HEK293 (cell line): ENCODE results near the gene CCNI2.
A peak's percentile ranks its signal among the peaks of the same experiment; 100 is the strongest.

Experiments
- BCL6B ChIP-seq: fragments of 450-650 bp; formaldehyde crosslinking; IDR thresholded peaks from 2 replicates; pipeline ENCODE4 v1.5.1; 2017; ENCODE audit warnings: missing biosample characterization, missing genetic modification characterization
- FEZF1 ChIP-seq: fragments of 450-650 bp; formaldehyde crosslinking; IDR thresholded peaks from 2 replicates; pipeline ENCODE4 v1.5.1; 2016; ENCODE audit warnings: missing biosample characterization, missing genetic modification characterization
- GLIS1 ChIP-seq: fragments of 450-650 bp; formaldehyde crosslinking; IDR thresholded peaks from 2 replicates; pipeline ENCODE4 v1.5.1; 2016; ENCODE audit warnings: missing biosample characterization, missing genetic modification characterization
- GLIS2 ChIP-seq: fragments of 450-650 bp; formaldehyde crosslinking; IDR thresholded peaks from 2 replicates; pipeline ENCODE4 v1.5.1; 2016; ENCODE audit warnings: missing biosample characterization, missing genetic modification characterization
- IKZF3 ChIP-seq: fragments of 450-650 bp; IDR thresholded peaks from 2 replicates; pipeline ENCODE4 v1.5.0; 2018; ENCODE audit warnings: missing biosample characterization, mild to moderate bottlenecking, missing genetic modification characterization, moderate library complexity
- KLF10 ChIP-seq: fragments of 450-650 bp; IDR thresholded peaks from 2 replicates; pipeline ENCODE4 v1.5.1; 2018; ENCODE audit warnings: missing biosample characterization, mild to moderate bottlenecking, missing genetic modification characterization
- KLF8 ChIP-seq: fragments of 450-650 bp; formaldehyde crosslinking; IDR thresholded peaks from 2 replicates; pipeline ENCODE4 v1.5.1; 2016; ENCODE audit warnings: missing biosample characterization, missing genetic modification characterization
- SCRT1 ChIP-seq: fragments of 450-650 bp; formaldehyde crosslinking; IDR thresholded peaks from 2 replicates; pipeline ENCODE4 v1.5.1; 2016; ENCODE audit warnings: missing biosample characterization, missing genetic modification characterization, borderline replicate concordance
- TSHZ1 ChIP-seq: fragments of 450-650 bp; formaldehyde crosslinking; IDR thresholded peaks from 2 replicates; pipeline ENCODE4 v1.5.1; 2016; ENCODE audit warnings: missing biosample characterization, missing genetic modification characterization, borderline replicate concordance
- ZBTB11 ChIP-seq: fragments of 450-650 bp; formaldehyde crosslinking; conservative IDR thresholded peaks from 2 replicates; pipeline ENCODE4 v1.5.1; 2016; ENCODE audit warnings: low read depth, missing biosample characterization, missing genetic modification characterization
- ZBTB49 ChIP-seq: fragments of 450-650 bp; formaldehyde crosslinking; IDR thresholded peaks from 2 replicates; pipeline ENCODE4 v1.5.1; 2016; ENCODE audit warnings: missing biosample characterization, missing genetic modification characterization, low read depth
- ZFP3 ChIP-seq: fragments of 450-650 bp; formaldehyde crosslinking; IDR thresholded peaks from 2 replicates; pipeline ENCODE4 v1.5.1; 2016; ENCODE audit warnings: low read depth, missing biosample characterization, missing genetic modification characterization
- ZNF23 ChIP-seq: fragments of 450-650 bp; formaldehyde crosslinking; IDR thresholded peaks from 2 replicates; pipeline ENCODE4 v1.5.1; 2016; ENCODE audit warnings: missing biosample characterization, missing genetic modification characterization, borderline replicate concordance
- ZNF24 ChIP-seq: fragments of 450-650 bp; formaldehyde crosslinking; IDR thresholded peaks from 2 replicates; pipeline ENCODE4 v1.5.1; 2016; ENCODE audit warnings: missing biosample characterization, missing genetic modification characterization
- ZNF501 ChIP-seq: fragments of 450-650 bp; formaldehyde crosslinking; IDR thresholded peaks from 2 replicates; pipeline ENCODE4 v1.5.1; 2016; ENCODE audit warnings: missing biosample characterization, missing genetic modification characterization
- ZNF529 ChIP-seq: fragments of 450-650 bp; formaldehyde crosslinking; IDR thresholded peaks from 2 replicates; pipeline ENCODE4 v1.5.1; 2017; ENCODE audit warnings: missing genetic modification characterization, missing biosample characterization; ENCODE audit not compliant: insufficient replicate concordance
- ZNF645 ChIP-seq: fragments of 450-650 bp; formaldehyde crosslinking; IDR thresholded peaks from 2 replicates; pipeline ENCODE4; 2016; ENCODE audit warnings: missing biosample characterization, missing genetic modification characterization
- ZNF660 ChIP-seq: fragments of 450-650 bp; IDR thresholded peaks from 2 replicates; pipeline ENCODE4 v1.5.1; 2018; ENCODE audit warnings: missing biosample characterization, mild to moderate bottlenecking, missing genetic modification characterization
- ZNF785 ChIP-seq: fragments of 450-650 bp; formaldehyde crosslinking; IDR thresholded peaks from 2 replicates; pipeline ENCODE4 v1.5.1; 2016; ENCODE audit warnings: missing biosample characterization, missing genetic modification characterization
- TF ChIP-seq, protein P1 (sequence below): fragments of 450-650 bp; formaldehyde crosslinking; IDR thresholded peaks from 2 replicates; pipeline ENCODE4 v1.5.1; 2016; ENCODE audit warnings: missing biosample characterization, missing genetic modification characterization

The CCNI2 gene

GRCh38 chr5:132777209-132778069, 30.2 kb downstream of the CCNI2 start, which contains the start of gene SEPTIN8 (continued):
- no peak for TF ChIP-seq ZNF529 (tag by site-specific recombination)
- TF ChIP-seq ZNF24 (tag by site-specific recombination): no peak
- TF ChIP-seq ZBTB49 (tag by site-specific recombination): no peak
- 0 out of 2 replicates have a peak, but pooled peaks have one; percentile 32 for TF ChIP-seq ZNF501
- no peak for TF ChIP-seq ZNF785
- TF ChIP-seq GLIS2 (tag by site-specific recombination): peak; percentile 90
- no peak for TF ChIP-seq ZFP3 (tag by site-specific recombination)
- TF ChIP-seq GLIS1 (tag by site-specific recombination): peak; percentile 88
- no peak for TF ChIP-seq KLF10 (tag by site-specific recombination)
- TF ChIP-seq FEZF1 (tag by site-specific recombination): no peak
- TF ChIP-seq ZNF645 (tag by site-specific recombination): no peak
- no peak for TF ChIP-seq ZNF23 (tag by site-specific recombination)
- no peak for TF ChIP-seq BCL6B (tag by site-specific recombination)
- no peak for TF ChIP-seq TSHZ1 (tag by site-specific recombination)
- TF ChIP-seq ZBTB11 (tag by site-specific recombination): peak; percentile 75
- TF ChIP-seq, protein P1, sequence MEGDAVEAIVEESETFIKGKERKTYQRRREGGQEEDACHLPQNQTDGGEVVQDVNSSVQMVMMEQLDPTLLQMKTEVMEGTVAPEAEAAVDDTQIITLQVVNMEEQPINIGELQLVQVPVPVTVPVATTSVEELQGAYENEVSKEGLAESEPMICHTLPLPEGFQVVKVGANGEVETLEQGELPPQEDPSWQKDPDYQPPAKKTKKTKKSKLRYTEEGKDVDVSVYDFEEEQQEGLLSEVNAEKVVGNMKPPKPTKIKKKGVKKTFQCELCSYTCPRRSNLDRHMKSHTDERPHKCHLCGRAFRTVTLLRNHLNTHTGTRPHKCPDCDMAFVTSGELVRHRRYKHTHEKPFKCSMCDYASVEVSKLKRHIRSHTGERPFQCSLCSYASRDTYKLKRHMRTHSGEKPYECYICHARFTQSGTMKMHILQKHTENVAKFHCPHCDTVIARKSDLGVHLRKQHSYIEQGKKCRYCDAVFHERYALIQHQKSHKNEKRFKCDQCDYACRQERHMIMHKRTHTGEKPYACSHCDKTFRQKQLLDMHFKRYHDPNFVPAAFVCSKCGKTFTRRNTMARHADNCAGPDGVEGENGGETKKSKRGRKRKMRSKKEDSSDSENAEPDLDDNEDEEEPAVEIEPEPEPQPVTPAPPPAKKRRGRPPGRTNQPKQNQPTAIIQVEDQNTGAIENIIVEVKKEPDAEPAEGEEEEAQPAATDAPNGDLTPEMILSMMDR (tag by site-specific recombination): no peak
- TF ChIP-seq ZNF660 (tag by site-specific recombination): no peak
- no peak for TF ChIP-seq IKZF3
- no peak for TF ChIP-seq KLF8 (tag by site-specific recombination)
- TF ChIP-seq SCRT1 (tag by site-specific recombination): peak; percentile 38; the same call in 1 of the 2 replicates
